HT-29 (cell line): ENCODE results near the gene MSH3. TPM values are rescaled to one million over a fixed set of nuclear protein-coding genes. Genes with fewer than 3 reads are reported as not detected.
A peak's percentile ranks its signal among the peaks of the same experiment; 100 is the strongest.
"Not testable (repeated sequence)": the region's sequence is repeated elsewhere in the genome, so short reads cannot be mapped to it uniquely, and the experiment has no call there.

Source experiments
- DNase-seq: peaks from one replicate; pipeline ENCODE4 v3.0.0-alpha.2; 2015; ENCODE audit warnings: low spot score
- total RNA-seq: library from RNA; depleted of rRNA; stranded (reverse); fragments of >200 nt; shearing (Covaris generic); gene quantifications from 2 replicates; pipeline ENCODE4 v1.2.3, GENCODE V29; 2014

The MSH3 gene
- total RNA-seq, 1 experiment from 2014 or later = 7.4 TPM

DNA sequence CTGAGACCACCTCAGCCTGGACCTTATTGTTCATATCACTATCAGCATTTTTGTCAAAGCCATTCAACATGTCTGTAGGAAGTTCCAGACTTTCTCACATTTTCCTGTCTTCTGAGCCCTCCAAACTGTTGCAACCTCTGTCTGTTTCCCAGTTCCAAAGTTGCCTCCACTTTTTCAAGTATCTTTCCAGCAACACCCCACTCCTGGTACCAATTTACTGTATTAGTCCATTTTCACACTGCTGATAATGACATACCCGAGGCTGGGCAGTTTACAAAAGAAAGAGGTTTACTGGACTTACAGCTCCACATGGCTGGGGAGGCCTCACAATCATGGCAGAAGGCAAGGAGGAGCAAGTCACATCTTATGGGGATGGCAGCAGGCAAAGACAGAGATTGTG is 195.7 kb downstream of the MSH3 start:
- DNase-seq = not testable (repeated sequence)

DNA sequence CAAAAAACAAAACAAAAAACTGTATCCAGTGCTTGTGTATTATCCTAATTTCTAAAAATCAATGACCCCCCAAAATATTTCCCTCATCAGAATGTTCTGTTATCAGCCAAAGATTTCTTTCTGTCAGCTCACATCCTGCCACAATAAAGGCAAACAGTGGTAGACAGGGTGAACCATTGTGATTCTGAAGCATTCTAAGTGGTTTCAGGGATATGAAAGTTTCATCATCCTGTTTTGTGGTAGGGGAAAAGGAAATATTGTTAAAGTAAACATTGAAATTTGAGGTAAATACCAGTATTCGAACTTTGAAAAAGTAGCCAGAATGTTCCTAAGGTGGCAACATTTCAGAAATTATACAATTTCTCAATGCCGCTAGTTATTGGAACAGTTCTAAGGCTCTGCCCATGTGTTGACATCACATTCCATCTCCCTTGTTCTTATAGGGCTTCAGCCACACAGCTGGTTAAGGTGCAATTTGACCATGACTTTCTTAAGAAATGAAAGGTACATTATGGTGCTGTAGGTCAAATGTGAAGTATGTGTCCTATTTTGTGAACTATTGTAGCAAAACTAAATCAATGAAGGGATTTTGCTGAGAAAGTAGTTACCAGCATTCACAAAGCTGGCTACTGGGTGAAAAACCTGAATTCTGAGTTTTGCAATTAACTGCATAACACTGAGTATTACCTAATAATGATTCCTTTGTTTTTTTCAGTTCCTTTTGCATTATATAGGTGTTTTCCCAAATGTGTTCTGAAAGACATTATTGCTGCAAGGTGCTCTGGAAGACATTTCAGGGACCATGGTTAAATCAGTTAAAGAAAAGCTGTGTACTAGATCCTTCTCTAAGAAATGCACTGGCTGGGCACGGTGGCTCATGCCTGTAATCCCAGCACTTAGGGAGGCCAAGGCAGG is 198.1 kb downstream of the MSH3 start:
- DNase-seq = no peak

DNA sequence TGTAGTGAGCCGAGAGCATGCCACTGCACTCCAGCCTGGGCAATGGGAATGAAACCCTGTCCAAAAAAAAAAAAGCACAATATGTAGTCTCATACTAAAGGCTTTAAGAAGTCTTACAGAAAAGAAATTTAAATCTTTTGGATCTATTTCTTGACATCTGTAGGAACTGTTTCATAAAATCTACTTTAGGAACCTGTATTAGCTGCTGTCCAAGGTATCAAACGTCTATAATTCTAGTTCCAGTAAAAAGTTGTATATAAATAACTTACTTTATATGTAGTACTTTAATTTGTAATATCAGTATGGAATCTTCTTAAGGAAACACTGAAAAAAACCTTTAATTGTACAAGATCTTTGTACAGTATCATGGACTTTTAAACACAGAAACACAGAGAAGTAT is 199.0 kb downstream of the MSH3 start:
- DNase-seq = no peak

DNA sequence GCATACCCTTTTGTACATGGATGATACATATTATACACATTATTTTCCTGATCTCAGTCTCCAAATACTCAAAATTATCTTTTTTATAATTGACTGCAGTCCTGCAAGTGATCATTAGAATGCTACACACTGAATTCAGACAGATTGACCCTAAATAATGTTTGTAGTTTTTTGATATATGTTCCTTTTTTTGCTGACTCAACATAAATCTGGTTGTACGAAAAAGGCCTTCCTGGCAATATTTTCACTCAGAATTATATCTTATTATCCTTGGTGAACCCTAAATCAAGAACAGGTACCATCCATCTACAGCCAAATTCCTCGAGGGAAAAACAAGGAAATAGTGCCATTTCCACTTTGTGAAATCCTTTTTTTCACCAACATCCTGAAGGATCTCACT is 200.1 kb downstream of the MSH3 start:
- no peak for DNase-seq

DNA sequence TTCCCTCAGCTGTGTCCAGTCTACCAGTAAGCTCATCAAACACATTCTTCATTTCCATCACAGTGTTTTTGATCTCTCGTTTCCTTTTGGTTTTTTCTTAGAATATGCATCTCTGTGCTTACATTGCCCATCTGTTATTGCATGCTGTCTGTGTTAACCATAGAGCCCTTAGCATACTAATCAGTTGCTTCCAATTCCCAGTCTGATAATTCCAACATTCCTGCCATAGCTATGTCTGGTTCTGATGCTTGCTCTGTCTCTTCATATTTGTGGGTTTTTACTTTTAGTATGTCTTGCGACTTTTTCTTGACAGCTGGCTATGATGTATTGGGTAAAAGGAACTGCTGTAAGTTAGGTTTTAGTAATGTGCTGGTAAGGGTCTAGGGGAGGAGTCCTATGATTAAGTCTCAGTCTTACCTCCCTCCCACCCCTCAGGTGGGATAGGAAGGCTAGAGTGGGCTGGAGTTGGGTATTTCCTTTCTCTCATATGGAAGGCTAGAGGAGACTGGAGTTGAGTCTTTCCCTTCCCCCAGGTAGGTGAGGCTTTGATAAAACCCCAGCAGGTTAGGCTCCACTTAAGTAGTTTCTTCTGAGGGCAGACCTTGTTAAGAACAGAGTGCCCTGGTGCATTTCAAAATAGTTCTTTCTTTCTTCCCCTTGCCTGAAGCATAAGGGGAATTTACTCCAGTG is 206.6 kb downstream of the MSH3 start:
- DNase-seq = no peak

DNA sequence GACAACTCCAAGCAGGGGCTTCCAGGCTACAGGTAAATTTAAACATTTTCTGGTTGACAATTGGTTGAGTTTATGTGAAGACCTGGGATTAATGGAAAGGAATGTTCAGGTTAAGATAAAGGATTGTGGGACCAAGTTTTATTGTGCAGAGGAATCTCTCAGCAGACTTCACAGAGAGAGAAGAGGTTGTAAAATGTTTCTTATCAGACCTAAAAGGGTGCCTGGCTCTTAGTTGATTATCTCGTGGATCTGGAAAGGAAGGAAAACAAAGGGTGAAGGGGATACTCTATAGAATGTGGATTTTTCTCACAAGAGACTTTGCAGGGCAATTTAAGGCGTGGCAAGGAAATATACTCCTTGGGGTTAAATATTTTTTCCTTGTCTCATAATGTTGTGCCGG is 209.3 kb downstream of the MSH3 start:
- no peak for DNase-seq

DNA sequence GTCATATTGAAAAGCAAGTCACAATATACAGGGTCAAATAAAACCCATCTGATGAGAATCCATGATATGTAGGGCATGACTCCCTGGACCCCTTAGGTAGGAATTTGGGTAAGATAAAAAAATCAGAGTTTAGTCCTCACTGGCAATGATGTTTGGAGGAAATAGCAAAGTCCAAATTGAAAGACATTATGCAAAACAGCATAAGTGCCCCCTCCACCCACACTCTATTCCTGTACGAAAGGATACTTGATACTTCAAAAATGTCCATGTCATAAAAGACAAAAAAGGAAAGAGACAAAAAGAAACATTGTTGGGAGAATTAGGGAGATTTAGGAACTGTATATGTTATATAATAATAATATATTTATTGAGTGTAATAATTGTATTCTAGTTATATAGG is 209.7 kb downstream of the MSH3 start:
- no peak for DNase-seq

DNA sequence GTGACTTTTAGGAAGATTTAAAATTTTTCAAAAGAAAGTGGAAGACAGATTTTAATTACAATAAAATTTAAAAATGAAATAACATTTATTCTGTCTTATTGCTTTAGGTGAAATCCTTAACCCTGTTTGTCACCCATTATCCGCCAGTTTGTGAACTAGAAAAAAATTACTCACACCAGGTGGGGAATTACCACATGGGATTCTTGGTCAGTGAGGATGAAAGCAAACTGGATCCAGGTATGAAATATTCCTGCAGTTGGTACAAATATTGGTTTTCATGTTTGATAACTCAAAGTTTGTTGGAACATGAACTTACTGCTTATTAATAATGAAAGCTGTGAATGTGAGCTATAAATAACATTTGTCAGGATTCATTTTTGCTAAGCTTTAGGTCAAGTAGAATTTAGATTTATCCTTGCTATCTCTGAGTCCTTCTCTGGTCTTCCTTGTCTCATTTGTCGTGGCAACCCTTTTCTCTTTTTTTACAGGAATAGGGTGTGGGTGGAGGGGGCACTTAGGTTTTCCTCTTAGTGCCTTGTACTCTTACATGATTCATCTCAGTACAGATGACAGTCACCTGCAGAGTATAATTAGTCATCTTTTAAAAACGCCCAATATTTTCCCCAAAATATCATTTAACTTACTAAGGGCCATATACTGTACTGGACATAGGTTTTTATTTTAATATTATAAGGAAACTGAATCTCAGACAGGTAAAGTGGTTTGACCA is 210.4 kb downstream of the MSH3 start:
- no peak for DNase-seq

DNA sequence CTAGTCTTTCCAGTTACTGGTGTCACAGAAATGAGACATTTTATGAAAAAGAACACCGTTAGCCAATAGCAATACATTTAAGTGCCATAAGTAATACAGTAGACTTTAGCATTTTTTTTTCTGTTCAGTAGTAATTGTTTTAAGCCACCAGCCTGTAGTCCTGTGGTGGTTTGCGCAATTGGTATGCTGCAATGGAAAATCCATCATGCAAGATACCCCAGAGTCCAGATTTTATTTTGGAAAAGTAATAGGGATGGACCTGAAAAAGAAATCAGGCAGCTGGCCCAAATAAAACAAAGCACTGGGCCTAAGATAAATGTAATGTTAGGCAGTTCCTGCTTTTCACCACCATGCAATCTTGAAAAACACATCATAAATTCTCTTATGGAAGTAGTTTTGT is 211.1 kb downstream of the MSH3 start:
- no peak for DNase-seq

DNA sequence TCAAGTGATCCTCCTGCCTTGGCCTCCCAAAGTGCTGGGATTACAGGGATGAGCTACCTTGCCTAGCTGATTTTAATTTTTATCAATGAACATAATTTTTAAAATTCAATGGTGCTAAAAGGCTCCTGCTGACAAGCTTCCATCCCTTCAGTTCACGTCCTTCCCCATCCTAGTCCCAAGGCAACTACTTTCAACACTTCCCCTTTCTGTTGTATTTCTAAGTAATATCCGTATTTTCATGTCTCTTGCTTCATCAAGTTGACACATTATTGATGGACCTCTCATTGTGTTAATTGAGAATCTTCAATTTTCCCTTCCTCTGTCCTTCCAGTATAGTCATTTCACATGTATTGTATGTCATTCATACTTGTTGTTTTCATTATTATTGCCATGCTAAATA is 211.9 kb downstream of the MSH3 start:
- DNase-seq = no peak

DNA sequence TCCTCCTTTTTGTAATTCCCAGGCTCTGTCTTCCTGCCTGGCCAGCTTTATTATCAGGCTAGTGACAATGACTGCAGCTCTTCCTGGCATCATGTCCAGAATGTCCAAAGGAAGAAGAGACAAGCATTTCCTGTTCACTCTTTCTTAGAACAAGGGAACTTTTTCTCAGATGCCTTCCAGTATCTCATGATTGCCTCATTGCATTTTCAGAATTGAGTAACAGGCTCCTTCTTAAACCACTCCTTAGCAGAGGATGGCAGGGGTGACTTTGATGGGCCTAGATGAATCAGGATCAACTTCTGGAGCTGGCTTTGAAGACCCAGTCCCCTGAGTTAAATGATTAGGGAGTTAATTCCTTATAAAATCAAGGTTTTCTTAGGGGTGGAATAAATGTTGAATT is 212.8 kb downstream of the MSH3 start:
- DNase-seq = no peak

DNA sequence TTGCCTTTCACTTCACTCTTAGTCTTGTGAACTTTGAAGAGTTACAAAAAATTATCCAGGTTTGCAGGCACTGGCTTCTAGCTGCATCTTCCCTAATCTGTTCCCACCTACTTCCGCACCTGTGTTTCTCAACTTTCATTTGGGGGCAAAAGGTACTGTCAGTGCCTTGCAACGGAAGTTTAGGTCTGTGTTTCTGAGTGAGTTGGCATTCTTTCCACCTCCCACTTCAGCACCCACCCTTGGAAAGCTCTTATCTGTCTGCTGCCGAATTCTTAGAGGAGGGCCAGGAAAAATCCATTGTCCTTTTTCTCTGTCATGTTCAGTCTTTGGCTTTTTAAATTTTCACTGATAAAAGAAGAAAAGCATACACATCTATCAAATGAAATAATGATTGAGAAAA is 216.0 kb downstream of the MSH3 start:
- DNase-seq = no peak

DNA sequence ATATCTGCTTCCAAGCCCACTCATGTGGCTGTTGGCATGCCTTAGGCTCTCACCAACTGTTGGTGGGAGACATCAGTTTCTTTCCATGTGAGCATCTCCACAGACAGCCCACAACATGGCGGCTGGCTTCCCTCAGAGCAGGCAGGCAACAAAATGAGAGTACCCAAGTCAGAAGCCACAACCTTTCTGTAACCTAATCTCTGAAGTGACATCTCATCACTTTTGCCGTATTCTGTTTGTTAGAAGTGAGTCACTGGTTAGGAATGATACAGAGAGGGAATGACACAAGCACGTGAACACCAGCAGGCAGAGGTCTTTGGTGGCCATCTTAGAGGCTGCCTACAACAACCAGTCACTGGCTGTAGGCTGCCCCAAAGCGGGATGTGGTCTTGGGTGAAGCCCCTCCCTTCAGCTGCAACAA is 217.1 kb downstream of the MSH3 start:
- DNase-seq = no peak

DNA sequence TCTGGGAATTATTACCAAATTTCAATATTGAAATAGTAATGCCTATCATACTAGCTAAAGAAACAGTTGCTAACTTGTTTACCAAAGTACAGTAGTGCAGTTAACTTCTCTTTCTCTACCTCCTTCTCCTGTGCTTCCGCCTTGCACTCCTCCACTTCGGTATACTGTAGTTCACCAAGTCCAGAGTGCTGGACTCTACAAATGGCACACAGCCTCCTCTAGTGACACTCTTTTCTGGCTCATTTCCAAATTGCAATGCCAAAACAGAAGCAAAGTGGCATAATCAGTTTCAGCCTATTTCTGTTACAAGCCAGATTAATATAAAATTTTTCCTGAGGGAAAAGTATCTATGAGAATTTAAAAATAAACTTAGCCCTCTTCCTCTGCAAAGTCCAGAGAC is 219.7 kb downstream of the MSH3 start:
- no peak for DNase-seq

DNA sequence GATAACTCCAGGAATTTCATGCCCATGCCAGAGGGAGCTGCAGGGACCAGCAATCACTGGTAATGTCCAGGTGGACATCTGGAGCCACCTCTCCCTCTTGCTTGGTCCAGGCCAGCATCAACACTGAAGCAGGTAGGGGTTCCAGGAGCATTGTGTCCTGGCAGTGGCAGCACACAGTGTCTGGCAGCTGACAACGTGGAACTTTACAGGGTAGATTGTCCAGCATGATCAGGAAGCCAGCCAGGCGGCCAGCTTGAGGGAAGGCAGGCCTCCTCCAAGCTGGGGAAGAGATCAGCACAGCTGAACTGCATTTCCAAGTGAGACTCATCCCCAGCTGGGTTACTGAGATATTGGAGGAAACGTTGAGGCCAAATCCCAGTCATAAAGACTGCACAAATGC is 223.1 kb downstream of the MSH3 start:
- DNase-seq = no peak

DNA sequence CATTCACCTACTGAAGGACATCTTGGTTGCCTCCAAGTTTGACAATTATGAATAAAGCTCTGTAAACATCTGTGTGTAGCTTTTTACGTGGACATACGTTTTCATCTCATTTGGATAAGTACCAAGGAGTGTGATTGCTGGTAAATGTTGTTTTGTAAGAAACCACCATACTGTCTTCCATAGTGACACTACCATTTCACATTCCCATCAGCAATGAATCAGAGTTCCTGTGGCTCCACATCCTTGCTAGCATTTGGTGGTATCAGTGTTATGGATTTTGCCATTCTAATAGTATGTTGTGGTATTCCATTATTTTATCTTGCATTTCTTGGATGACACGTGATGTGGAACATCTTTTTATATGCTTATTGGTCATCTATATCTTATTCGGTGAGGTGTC is 227.3 kb downstream of the MSH3 start:
- DNase-seq = no peak

DNA sequence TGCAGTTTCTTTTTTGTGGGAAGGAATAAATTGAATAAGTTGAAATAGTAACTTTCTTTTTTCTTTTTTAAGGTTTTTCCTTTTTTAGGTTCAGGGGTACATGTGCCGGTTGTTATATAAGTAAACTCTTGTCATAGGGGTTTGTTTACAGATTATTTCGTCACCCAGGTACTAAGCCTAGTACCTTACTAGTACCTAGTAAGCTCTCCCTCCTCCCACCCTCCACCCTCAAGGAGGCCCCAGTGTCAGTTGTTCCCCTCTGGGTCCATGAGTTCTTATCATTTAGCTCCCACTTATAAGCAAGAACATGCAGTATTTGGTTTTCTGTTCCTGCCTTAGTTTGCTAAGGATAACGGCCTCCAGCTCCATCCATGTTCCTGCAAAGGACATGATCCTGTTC is 228.9 kb downstream of the MSH3 start:
- DNase-seq = not testable (repeated sequence)

DNA sequence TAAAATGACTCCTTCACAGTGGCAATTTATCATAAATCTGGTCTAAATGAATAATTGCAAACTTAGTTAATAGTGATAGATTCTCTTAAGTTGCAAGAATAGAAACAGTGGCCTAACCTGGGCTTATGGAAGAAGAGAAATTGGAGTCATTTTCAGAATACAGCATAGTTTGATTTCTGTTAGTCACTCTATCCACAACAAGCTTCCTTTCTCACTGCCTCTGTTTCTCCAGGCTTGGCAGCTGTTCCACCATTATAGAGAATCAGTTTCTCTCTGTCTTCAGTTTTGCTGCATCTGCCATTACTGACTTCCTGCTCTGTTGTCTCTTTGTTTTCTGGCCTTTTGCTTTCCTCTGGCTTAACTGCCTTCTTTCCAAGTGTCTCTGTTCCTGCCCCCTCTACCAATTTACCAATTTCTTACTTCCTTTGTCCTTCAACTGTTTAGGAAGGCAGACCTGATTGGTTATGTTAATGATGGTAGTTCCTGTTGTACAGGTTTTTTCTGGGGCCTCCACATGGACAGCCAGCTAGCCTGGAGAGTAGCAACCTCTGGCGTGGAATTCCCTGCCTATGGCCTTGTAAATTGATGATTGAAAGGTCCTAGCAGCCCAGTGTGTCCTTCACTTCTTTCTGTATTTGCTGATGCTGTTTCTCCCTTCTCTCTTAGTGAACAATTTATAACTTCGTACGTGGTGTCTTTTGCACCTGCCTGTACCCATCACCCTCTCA is 229.8 kb downstream of the MSH3 start:
- DNase-seq = no peak

DNA sequence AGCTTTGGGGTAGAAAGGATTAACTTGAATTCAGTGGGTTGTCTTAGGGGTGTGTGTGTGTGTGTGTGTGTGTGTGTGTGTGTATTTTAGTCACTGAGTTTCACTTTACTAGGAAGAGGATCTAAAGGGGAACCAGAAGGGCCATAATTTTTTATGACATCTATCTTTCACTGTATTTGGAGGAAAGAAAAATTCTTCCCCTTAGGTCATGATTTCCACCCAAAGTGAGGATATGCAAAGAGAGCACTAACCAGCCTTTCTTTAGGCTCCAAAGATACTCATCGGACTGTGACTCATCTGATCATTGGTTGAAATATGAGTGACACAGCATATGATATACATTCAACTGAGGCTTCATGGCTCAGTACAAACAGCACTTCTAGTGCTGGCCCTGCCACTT is 230.5 kb downstream of the MSH3 start:
- DNase-seq = no peak

DNA sequence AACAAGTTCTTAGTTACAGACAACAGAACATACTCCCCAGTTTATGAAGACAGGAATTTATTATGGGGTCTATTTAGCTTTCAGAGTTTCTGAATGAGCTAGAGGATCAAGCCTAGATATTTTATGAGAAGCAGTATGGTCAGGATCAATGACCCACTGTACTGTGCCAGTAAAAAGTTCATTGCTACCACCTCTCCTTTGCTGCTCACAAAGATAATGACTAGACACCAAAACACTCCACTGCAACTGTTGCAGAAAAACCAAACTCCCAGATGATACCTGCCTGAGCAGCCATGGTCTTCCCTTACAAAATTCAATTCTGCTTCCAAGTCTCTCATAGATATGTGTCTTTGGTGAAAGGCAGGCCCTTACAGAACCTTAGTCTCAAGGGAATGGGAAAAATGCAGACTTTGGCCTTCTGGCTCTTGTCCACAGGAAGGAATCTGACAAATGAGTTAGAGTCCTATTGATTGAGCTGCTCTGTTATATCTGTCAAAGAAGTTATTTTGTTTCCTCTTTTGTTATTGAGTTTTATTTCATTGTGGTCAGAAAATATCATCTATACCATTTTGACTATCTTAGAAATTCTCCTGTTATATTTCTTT is 231.0 kb downstream of the MSH3 start:
- DNase-seq = peak; percentile 40

DNA sequence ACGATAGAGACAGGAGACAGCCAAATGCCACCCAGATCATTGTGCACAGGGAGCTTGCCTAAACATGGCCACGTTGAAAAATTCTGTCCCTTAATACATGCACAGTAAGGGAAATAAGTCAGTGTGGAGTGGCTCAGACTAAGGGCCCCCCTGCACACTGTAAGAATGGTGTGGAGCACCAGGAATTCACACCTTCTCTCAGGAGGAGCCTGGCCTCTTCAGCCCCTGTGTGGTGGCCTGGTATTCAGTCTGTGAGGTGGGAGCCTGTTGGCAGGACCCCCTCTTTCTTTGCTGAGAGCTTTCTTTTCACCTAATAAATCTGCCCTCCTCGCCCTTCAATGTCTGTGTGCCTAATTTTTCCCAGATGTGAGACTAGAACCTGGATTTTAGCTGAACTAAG is 239.6 kb downstream of the MSH3 start:
- DNase-seq = no peak
